ENCODE measurements around the gene KCNN3. TPM values are rescaled to one million over a fixed set of nuclear protein-coding genes. Genes with fewer than 3 reads are reported as not detected.

Gene KCNN3
- total RNA-seq, 1 donor from 2014 or later = 0.86 TPM

DNA sequence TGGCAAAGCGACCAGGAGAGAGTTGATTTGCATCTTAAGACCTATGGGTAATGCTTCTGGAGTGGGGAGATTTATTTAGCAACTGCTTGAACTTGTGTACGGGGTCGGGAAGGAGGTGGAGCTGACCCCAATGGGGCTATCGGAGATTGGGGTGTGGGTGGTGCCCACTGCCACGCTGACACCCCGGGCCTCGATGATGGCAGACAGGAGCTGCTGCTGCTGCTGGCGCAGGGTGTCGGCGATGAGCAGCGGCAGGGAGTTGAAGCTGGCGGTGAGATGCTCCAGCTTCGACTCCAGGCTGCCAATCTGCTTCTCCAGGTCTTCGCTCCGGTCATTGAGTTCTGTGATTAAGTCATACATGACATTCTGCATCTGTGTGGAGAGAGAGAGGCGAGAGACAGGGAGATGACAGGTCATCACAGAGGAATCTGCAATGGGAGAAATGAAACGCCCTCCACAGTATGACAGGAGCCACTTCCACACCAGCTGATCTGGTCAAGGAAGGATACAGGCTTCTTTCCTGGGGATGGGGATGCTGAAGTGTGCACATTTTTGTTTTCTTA is 162.1 kb downstream of the KCNN3 start:
- Mint-ChIP-seq H3K27ac (no peak overlapping the region), H3K36me3 (ENCODE audit: insufficient read depth) (no peaks in the 10 kb centered on the region), H3K4me1 (ENCODE audit: low read depth) (no peaks in the 10 kb centered on the region), H3K9me3 (ENCODE audit: low read depth) (no peaks in the 10 kb centered on the region), H3K27me3 (peaks cover 66% of the 10 kb centered on the region), H3K4me3 (ENCODE audit: low read depth) (no peak overlapping the region)
- TF ChIP-seq, protein P1, sequence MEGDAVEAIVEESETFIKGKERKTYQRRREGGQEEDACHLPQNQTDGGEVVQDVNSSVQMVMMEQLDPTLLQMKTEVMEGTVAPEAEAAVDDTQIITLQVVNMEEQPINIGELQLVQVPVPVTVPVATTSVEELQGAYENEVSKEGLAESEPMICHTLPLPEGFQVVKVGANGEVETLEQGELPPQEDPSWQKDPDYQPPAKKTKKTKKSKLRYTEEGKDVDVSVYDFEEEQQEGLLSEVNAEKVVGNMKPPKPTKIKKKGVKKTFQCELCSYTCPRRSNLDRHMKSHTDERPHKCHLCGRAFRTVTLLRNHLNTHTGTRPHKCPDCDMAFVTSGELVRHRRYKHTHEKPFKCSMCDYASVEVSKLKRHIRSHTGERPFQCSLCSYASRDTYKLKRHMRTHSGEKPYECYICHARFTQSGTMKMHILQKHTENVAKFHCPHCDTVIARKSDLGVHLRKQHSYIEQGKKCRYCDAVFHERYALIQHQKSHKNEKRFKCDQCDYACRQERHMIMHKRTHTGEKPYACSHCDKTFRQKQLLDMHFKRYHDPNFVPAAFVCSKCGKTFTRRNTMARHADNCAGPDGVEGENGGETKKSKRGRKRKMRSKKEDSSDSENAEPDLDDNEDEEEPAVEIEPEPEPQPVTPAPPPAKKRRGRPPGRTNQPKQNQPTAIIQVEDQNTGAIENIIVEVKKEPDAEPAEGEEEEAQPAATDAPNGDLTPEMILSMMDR (IDR thresholded peaks at IDR 0.05; ENCODE audit: unreplicated experiment) = no peak
- no peak for DNase-seq (ENCODE audit: low spot score, unreplicated experiment)

DNA sequence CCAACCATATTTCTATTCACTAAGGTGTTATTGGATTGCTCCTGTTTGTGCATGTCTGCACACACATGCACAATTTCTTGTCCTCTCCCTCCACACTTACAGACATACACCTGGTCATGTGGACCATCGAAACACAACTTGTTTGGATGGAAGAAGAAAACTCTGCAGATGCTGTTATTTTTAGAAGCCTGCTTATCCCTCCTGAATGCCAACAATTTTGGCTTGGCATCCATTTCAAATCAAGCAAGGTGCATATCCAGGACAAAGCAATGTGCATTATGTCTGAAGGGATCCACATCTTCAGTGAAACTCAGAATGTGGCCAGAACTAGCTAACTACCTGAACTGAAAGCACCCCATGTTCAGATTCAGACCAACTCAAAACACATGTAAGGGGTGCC is 163.2 kb downstream of the KCNN3 start:
- DNase-seq (ENCODE audit: low spot score, unreplicated experiment) = no peak

DNA sequence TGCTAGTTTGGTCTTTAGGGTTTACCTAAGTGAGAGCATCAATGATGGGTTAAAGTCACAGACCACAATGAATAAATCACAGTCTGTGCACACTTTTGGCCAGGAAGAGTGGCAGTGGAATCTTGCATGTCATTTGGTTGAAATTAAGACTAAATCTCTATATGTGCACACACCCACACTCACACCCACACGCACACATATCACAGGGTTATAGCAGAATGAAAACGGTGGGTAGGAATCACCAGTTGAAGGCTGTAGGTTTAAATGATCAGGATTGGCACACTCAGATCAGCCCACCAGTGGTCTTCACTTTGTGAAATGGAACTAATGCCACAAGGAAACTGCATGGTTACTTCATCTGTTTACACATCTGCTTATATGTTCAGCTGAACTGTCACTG is 164.5 kb downstream of the KCNN3 start:
- no peaks in the 10 kb centered on the region for H3K36me3 Mint-ChIP-seq (ENCODE audit: insufficient read depth)
- H3K4me3 Mint-ChIP-seq (ENCODE audit: low read depth) = no peak overlapping the region
- no peaks in the 10 kb centered on the region for H3K4me1 Mint-ChIP-seq (ENCODE audit: low read depth)
- TF ChIP-seq, protein P1 (IDR thresholded peaks at IDR 0.05; ENCODE audit: unreplicated experiment) = no peak
- H3K27me3 Mint-ChIP-seq = peaks cover 55% of the 10 kb centered on the region
- H3K27ac Mint-ChIP-seq = no peak overlapping the region
- H3K9me3 Mint-ChIP-seq (ENCODE audit: low read depth) = no peaks in the 10 kb centered on the region
- DNase-seq (ENCODE audit: low spot score, unreplicated experiment) = no peak

More for the DNA sequence above, 163.2 kb downstream of the KCNN3 start:
- no peak overlapping the region for H3K4me3 Mint-ChIP-seq (ENCODE audit: low read depth)
- TF ChIP-seq, protein P1 (IDR thresholded peaks at IDR 0.05; ENCODE audit: unreplicated experiment) = no peak
- H3K36me3 Mint-ChIP-seq (ENCODE audit: insufficient read depth) = no peaks in the 10 kb centered on the region
- no peaks in the 10 kb centered on the region for H3K9me3 Mint-ChIP-seq (ENCODE audit: low read depth)
- H3K27me3 Mint-ChIP-seq = peaks cover 58% of the 10 kb centered on the region
- H3K4me1 Mint-ChIP-seq (ENCODE audit: low read depth) = no peaks in the 10 kb centered on the region
- H3K27ac Mint-ChIP-seq = no peak overlapping the region

DNA sequence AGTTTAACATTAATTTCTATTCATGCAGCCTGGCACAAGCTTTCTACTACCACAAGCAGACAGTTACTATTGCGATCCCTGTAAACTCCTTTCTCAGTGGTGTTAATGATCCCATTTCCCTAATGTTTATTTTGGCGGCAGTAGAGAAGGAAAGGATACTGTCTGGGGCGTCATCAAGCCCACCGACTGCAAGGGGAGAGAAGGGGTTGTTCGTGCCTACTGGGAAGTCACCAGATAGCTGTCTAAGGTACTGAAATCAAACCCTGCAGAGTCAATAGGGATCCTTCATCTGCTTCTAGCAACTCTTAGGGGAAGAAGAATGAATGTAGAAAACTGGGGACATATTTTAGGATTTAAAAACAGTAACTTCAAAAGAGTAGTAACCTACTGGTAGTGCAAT is 166.9 kb downstream of the KCNN3 start:
- Mint-ChIP-seq H3K4me3 (ENCODE audit: low read depth) (no peak overlapping the region), H3K27ac (no peak overlapping the region), H3K9me3 (ENCODE audit: low read depth) (no peaks in the 10 kb centered on the region), H3K27me3 (peaks cover 40% of the 10 kb centered on the region), H3K4me1 (ENCODE audit: low read depth) (no peaks in the 10 kb centered on the region), H3K36me3 (ENCODE audit: insufficient read depth) (no peaks in the 10 kb centered on the region)
- no peak for DNase-seq (ENCODE audit: low spot score, unreplicated experiment)
- TF ChIP-seq, protein P1 (IDR thresholded peaks at IDR 0.05; ENCODE audit: unreplicated experiment) = no peak

DNA sequence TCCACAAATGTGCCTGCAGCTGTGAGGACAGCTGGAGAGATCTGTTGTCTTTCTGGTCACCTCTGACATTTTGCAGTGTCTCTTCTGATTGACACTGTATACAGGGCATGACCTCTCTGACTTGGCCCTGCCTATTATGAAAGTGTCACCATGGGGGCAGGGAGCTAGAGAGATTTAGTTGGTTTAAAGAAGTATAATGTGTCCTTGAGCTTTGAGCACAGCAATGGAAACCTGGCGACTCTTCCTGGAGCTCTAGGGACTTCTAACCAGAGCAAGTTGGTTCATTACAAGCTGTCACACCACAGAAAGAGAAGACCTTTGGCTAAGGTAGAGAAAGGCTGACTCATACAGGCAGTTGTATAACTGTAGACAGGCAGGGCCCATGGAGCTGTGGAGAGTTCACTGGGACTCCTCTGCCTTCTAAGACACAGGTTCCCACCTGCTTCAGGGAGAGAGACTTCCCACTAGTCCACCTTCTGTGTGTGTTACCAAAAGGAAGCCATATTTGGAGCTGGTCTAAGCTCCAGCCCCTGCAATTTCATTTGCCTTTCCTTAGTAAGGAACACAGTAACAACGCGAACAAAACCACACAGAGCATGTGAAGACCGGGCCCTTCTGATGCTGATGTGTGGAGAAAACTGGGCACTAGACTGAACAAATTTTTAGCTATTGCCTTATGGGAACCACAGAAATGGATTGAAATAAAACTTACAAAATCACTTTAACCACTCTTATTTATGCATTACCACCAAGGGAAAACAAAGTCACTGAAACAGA is 171.6 kb downstream of the KCNN3 start:
- H3K27me3 Mint-ChIP-seq = peaks cover 15% of the 10 kb centered on the region

More for the DNA sequence above, 171.6 kb downstream of the KCNN3 start:
- H3K27ac Mint-ChIP-seq = no peak overlapping the region
- DNase-seq (ENCODE audit: low spot score, unreplicated experiment) = no peak
- no peaks in the 10 kb centered on the region for H3K36me3 Mint-ChIP-seq (ENCODE audit: insufficient read depth)
- H3K9me3 Mint-ChIP-seq (ENCODE audit: low read depth) = no peaks in the 10 kb centered on the region
- H3K4me1 Mint-ChIP-seq (ENCODE audit: low read depth) = no peaks in the 10 kb centered on the region
- no peak overlapping the region for H3K4me3 Mint-ChIP-seq (ENCODE audit: low read depth)
- TF ChIP-seq, protein P1 (IDR thresholded peaks at IDR 0.05; ENCODE audit: unreplicated experiment) = no peak
